ENCODE measurements around the gene RPL35A. TPM values are rescaled to one million over a fixed set of nuclear protein-coding genes. Genes with fewer than 3 reads are reported as not detected.

RPL35A gene
- total and polyA plus RNA-seq, 2 of the 4 experiments (the other 2 are of a cell fraction), result 906 to 1,064 TPM

GRCh38 chr3:197949778-197950676 is at the start of gene RPL35A (continued):
- no peak for TF ChIP-seq CHD1 (IDR thresholded peaks at IDR 0.05; ENCODE audit: low read depth, low read length)
- no peak for TF ChIP-seq SMC3 (IDR thresholded peaks at IDR 0.05; ENCODE audit: low read depth, low read length)
- TF ChIP-seq CTCF (conservative IDR thresholded peaks at IDR 0.05; ENCODE audit: low read depth, low read length), result no peak
